Measurements from ENCODE around the gene YES1.

DNA sequence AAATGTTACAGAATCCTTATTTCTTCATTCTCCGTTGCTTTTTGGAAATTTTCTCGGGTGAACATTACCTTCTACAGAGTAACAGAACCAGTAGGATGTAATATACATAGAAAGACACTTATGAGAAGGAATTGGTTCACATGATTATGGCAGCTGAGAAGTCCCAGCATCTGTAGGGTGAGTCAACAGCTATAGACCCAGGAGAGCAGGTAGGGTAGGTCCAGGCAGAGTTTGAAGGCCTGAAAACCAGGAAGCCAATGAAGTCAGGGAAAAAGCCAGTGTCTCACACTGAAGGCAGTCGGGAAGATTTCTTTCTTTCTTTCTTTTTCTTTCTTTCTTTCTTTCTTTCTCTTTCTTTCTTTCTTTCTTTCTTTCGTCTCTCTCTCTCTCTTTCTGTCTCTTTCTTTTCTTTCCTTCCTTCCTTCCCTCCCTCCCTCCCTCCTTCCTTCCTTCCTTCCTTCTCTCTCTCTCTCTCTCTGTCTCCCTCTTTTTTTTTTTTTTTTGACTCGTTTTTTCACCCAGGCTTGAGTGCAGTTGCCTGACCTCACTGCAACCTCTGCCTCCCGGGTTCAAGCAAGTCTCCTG, 15.1 kb upstream of the YES1 start:
- TF ChIP-seq YY1 (IDR thresholded peaks at IDR 0.05; ENCODE audit: insufficient read depth, insufficient read length) (no peak), SUZ12 (IDR thresholded peaks at IDR 0.05; ENCODE audit: extremely low read depth, insufficient read depth, insufficient read length) (no peak), ZNF274 (IDR thresholded peaks at IDR 0.05; ENCODE audit: low read depth, low read length) (no peak)
